GM18520 (cell line): ENCODE results near the gene RBPMS2.

Experiments
- ATAC-seq: cut with Tn5 transposase; IDR thresholded peaks from one replicate; pipeline ENCODE4 v1.9.1; 2021; ENCODE audit not compliant: unreplicated experiment

Gene RBPMS2

DNA sequence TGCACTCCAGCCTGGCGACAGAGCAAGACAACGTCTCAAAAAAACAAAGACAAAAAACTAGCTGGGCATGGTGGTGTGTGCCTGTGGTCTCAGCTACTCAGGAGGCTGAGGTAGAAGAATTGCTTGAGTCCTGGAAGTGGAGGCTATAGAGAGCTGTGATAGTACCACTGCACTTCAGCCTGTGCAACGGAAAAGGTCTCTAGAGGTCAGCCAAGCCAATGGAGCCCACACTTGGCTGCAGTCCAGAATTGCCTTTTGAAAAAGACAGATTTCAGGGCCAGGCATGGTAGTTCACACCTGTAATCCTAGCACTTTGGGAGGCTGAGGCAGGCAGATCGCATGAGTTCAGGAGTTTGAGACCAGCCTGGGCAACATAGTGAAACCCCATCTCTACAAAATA lies 8.4 kb upstream of the RBPMS2 start:
- no peak for ATAC-seq

DNA sequence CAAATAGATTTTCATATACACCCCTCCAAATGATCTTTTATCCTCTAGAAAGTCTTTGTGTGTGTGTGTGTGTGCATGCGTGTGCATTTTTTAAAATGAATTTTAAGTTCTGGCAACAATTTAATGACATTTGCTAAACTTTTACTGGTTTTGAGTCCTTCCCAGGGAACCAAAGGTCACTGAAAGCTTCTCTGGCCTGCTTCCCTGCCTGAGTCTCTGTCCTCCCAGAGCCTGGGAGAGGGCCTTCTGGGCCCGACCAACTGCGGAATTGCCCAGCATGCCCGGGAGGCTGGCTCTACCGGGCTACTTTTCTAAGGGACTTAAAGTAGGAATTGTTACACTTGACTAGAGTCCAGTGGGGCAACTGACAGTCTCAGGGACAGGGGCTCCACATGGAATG lies 7.4 kb upstream of the RBPMS2 start:
- no peak for ATAC-seq

DNA sequence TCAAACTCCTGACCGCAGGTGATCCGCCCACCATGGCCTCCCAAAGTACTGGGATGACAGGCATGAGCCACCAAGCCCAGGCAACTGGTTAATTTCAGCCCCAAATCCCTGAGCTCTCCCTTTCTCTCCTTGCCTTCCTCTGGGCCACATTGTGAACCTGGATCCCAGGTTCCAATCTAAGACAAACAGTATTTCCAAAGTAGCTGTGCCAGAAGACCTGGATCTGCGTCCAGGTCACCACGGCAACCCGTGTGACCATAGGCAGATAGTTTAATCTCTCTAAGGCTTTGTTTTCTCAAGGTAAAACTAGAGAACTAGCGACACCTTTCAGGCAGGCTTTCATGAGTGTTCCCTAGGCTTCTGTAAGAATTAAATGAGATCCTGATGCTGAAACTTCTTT lies 5.9 kb upstream of the RBPMS2 start:
- no peak for ATAC-seq

DNA sequence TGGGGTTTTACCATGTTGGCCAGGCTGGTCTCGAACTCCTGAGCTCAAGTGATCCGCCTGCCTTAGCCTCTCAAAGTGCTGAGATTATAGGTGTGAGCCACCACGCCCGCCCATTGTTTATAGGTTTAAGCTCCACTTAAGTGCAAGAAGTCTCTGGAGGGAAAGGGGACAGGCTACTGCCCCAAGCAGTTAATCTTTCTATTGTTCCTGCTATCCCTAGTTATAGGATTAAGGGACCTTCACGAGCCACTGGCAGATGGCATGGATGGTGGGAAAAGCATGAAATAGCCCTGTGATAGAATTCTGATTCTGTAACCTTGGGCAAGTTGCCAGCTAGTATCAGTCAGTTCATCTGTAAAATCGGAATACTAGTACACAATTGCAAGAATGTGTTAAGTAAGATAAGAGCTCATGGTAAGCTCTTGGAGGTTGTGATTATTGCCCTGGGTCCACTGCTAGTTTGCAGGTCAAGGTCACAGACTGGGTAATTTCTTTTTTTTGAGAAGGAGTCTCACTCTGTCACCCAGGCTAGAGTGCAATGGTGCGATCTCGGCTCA lies 5.3 kb upstream of the RBPMS2 start:
- no peak for ATAC-seq

- no peak for ATAC-seq
Measured at GRCh38 chr15:64779630-64780029, 4.2 kb upstream of the RBPMS2 start.

DNA sequence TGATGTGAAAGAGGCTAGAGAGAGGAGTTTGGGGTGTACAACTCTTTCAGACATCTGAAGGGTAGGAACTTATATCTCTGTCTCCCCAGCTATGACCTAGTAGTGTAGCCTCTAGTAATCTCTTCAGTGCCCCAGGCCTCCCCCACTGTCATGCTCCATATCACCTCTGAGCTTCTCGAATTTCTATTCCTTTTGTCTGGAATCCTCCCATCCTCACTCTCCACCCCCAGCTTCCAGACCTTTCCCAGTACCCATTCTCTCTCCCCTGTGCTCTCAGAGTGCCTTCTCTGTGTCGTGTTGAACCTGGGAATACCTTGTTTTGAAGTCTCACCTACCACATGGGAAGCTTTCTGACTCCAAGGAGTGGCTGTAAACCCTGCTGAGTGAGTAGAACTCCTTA lies 3.6 kb upstream of the RBPMS2 start:
- ATAC-seq = no peak

DNA sequence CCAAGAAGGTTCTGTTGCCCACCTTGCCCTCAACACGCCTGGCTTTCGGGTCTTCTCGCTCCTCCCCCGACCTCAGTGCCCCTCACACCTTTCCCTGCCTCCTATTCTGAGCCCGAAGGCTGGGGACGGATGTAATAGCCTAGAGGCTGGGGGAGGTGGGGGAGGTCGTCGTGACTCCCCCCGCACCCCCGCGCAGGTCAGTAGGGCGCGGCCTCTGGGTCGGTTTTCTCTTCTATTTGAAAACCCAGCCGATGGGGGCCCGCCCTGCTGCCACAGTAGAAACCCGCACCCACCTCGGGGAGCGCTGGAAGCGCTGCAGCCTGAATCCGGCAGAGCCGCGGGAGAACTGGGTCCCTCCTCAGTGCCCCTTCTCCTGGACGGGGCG lies 1.0 kb upstream of the RBPMS2 start:
- no peak for ATAC-seq

- no peak for ATAC-seq
Measured at GRCh38 chr15:64774629-64775493, 528 bp downstream of the RBPMS2 start.

GRCh38 chr15:64774037-64774628 lies 1.3 kb downstream of the RBPMS2 start:
- ATAC-seq = no peak

GRCh38 chr15:64773606-64774005 lies 1.8 kb downstream of the RBPMS2 start:
- ATAC-seq = no peak

DNA sequence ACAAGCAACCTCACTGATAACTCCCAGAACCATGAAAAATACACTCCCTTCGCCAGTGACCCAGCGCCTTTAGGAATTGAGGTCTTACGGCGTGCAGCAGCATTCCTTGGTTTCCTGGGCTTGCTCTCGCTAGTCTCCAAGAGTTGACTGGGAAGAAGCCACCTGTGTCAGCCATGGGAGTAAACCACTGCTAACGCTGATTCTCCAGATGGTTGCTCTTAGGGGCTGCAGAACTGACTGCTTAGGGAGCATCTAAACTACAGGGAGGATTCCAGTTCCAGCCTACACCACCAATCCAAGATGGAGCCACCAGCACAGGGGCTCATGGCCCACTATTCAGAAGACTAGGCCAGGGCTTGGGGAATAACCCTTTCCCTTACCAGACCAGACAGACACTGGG lies 2.4 kb downstream of the RBPMS2 start:
- no peak for ATAC-seq

GRCh38 chr15:64772488-64772887 lies 2.9 kb downstream of the RBPMS2 start:
- ATAC-seq = no peak

GRCh38 chr15:64770626-64771025 lies 4.8 kb downstream of the RBPMS2 start:
- ATAC-seq = no peak

GRCh38 chr15:64767203-64767602 lies 8.2 kb downstream of the RBPMS2 start:
- no peak for ATAC-seq

DNA sequence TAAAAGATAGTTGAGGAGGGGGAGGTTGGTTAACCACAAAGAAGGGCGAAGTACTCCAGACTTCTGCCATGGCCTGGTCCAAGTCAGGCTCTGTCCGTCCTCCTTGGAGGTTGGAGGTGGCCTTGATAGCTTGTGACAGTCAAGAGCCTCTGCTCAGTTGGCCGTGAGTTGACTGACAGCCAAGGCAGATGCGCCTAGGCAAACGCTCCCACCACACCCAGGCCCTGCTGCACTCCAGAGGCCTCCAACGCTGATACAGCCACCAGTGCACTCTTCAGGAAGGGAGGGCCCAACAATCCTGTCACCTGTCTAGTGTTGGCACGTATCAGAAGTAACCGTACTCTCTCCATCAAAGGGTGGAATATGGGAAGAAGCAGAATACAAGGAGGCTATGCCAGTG lies 9.3 kb downstream of the RBPMS2 start:
- ATAC-seq = no peak

- ATAC-seq = no peak
Measured at GRCh38 chr15:64763874-64764273, 11.5 kb downstream of the RBPMS2 start.

- ATAC-seq = no peak
Measured at GRCh38 chr15:64763462-64763861, 11.9 kb downstream of the RBPMS2 start.

GRCh38 chr15:64763021-64763420 lies 12.4 kb downstream of the RBPMS2 start:
- no peak for ATAC-seq

DNA sequence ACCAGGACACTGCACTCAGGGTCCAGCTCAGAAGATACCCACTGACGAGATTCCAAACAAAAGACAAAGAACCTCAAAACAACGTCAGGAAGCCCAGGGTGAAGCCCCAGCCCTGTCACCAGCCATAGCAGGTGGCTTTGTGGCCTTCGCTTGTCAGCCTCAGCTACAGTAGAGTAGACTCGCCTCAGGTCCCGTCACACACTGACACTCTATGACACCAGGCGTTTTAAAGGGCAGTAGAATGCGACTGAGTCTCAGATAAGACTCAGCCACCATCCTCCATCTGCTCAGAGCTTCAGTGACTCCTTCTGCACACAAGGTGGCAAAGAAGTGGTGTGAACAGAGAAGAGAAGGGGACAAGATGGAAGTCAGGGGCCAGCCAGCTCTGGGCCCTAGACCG lies 12.8 kb downstream of the RBPMS2 start:
- ATAC-seq = no peak

DNA sequence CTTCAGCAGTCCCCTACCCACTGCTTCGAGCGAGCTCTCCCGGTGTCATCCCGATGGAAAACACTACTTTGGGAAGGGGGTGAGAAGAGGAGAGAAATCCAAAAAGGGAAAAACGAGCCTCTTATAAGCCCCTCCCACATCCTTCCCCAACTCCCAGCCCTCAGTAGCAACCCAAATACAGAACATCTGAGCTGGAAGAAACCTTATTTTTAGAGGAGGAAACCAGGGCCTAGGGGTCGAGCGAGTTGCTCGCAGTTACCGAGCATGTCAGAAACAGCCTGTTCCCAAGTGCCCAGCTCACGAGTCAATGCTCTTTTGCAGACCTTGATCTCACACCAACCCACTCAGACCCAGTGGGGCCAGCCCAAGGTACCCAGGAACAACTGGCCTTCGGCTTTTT lies 14.2 kb downstream of the RBPMS2 start:
- ATAC-seq = no peak

GRCh38 chr15:64760056-64760455 lies 15.3 kb downstream of the RBPMS2 start:
- ATAC-seq = no peak

DNA sequence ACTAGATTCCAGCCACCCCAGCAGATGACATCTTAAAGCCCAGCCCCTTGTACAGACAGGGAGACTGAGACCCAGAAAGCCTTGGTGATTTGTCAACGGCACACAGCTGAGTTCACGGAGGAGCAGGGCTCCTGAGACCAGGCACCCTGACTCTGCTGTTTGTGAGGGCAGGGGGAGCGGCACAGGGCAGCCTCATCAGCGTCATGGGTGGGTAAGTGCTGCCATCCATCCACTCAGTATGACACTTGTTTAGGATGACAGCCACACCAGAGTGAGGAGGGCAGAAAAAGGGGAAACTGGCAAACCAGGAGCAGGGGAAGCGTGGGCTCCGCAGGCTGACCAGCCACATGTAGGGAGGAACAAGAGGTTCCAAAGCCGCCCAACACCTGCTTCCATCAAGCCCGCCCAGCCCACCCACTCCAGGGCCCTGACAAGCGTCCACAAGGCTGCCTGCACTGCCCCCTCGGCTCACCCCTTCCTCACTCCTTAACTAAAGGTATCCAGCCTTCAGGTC lies 19.9 kb downstream of the RBPMS2 start:
- ATAC-seq = no peak
